GM19452 (cell line): Measurements from ENCODE around the gene PPRC1.
"Not testable (repeated sequence)": the region's sequence is repeated elsewhere in the genome, so short reads cannot be mapped to it uniquely, and the experiment has no call there.

ENCODE experiments used
- ATAC-seq: cut with Tn5 transposase; IDR thresholded peaks from one replicate; pipeline ENCODE4 v1.9.1; 2021; ENCODE audit not compliant: unreplicated experiment

PPRC1 gene

DNA sequence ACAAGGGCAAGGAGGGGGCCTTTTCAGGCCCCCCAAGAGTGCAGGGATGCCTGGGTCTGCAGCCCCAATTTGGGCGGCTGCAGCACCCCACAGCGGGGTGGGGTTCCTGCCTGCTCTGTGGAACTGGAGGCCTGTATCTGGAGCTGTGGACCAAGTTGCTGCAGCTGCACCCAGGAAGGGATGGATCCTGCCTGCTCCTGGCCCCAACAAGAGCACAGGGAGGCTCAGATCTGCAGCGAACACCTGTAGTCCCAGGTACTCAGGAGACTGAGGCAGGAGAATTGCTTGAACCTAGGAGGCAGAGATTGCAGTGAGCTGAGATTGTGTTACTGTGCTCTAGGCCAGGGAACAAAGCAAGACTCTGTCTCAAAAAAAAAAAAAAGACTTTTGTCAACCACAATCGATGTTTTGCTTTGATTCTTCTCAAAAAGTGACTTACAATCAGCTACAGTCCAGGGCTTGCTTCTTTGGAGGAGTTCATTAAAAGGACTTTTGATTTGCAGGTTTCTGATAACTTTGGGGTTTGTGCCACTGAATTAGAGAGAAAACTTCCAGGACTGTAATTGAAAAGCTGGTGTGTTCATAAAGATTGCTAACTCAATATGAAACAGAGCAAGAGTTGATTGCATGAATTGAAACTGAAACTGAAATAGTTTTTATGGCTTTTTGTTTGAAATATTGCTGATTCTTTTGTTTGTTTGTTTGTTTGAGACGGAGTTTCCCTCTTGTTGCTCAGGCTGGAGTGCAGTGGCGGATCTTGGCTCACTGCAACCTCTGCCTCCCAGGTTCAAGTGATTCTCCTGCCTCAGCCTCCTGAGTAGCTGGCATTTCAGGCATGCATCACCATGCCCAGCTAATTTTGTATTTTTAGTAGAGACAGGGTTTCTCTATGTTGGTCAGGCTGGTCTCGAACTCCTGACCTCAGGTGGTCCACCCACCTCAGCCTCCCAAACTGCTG is 56.4 kb downstream of the PPRC1 start:
- ATAC-seq: not testable (repeated sequence)

DNA sequence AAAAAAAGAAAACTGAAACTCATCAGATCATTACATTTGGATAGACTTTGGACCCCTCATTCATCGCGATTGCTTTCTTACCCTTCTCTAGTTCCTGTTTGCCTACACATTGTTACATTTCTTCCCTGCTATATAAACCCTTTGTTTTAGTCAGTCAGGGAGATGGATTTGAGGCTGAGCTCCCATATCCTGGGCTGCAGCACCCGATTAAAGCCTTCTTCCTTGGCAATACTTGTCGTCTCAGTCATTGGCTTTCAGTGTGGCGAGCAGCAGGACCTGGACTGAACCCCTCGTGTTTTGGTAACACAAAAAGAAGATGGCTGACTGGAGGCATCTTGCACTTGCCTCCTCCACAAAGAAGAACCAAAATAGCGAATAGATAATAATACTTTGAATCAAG is 59.1 kb downstream of the PPRC1 start:
- ATAC-seq: no peak

DNA sequence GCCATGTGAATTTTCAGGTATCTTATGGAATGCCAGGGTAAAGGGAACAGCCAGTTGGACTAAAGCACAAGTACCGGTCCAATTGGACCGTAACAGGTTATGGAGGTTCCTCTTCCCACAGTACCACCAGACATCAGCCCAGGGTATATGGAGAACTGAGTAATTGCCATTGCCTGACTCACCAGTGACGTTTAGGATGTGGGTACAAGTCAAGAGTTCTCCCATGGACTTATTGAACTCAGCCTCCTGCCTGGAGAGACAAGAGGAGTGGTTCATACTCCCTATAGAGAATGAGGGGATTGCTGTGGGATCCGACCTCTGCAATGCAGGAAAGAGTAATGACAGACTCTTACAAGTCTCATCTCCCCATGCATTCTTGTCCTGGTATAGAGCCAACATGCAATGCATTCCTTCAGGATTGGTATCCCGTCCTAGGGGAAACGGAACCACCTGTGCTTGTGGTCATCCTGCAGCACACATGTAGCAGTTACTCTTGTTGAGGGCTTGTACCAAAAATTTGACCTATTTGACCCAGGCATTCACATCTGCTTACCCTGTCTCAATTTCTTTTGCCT is 62.5 kb downstream of the PPRC1 start:
- no peak for ATAC-seq

DNA sequence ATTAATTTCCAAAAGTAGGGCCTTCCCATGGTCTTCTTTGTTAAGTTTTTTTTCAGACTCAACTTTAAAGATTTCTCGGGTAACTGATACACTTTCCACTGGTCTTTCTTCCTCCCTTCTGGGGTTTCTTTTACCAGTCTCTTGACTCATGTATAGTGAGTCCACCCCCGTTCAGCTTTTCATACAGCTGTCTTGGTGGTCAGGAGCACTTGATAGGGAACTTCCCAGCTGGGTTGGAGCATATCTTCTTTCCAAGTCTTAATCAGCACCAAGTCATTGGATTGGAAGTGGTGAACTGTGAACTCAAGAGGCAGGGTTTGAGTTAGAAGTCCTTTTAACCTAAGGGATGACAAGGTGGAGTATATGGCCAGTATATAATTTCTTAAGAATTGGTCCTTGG is 64.1 kb downstream of the PPRC1 start:
- no peak for ATAC-seq

DNA sequence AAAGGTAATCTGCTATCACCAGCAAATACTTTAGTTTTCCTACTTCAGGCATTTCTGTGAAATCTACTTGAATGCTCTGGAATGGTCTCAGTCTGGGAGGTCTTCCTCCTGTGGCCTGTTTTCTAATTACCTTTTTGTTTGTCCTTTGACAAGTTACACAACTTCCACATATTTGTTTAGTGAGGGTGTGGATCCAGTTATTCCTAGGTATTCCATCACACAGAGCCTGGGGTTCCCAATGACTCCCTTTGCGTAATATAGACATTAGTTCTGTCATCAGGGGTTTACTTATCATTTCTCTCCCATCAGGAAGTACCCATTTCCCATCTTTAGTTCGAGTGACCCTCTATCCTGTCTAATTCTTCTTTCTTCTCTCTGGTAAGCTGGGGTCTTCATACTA is 65.2 kb downstream of the PPRC1 start:
- ATAC-seq: no peak
